K562 (cell line): ENCODE measurements around the gene SLC5A5. TPM values are rescaled to one million over a fixed set of nuclear protein-coding genes. Genes with fewer than 3 reads are reported as not detected.
A peak's percentile ranks its signal among the peaks of the same experiment; 100 is the strongest.

ENCODE experiments used
- ATAC-seq: fragments of 200-7000 bp; cut with Tn5 transposase; 3 replicates; pipeline ENCODE4 v1.9.1; 2020; ENCODE audit warnings: moderate library complexity
- BruUV-seq: library from RNA; stranded (reverse); fragments of 400-500 nt; replicated peaks from 2 replicates; lab custom pipeline; 2021; lab: Mats Ljungman, UMichigan
- CTCF ChIA-PET: fragments of 300-600 bp; formaldehyde crosslinking; extraction: SDS; loops from one replicate; lab custom pipeline; 2021; ENCODE audit warnings: low intra/inter-chr PET ratio; lab: Yijun Ruan, JAX
- POLR2A ChIA-PET: fragments of 300-600, 350-650 bp; sonication (Branson Sonifier 250); formaldehyde crosslinking; extraction: SDS; loops from one replicate; lab custom pipeline; 2021; ENCODE audit warnings: antibody characterized with exemption, inconsistent platforms; lab: Yijun Ruan, JAX
- DNase-seq, 4 experiments: peaks; one replicate each; pipeline versions ENCODE4 v3.0.0 to v3.0.0-alpha.2; 2011 to 2018; ENCODE audit warnings: low spot score in 3 of 4, mixed read lengths in 3 of 4; ENCODE audit errors: extremely low read depth in 1 of 4
- FAIRE-seq: peaks from 2 replicates; lab custom pipeline; 2011; peaks lifted over from hg19 to GRCh38; lab: Jason Lieb, UNC
- H2AFZ ChIP-seq: 2 replicates; pipeline ENCODE4 v1.6.0; 2011; ENCODE audit warnings: low read depth, low read length, control low read depth, inconsistent platforms
- H3K27ac ChIP-seq: fragments of 200-600 bp; 3 replicates; pipeline ENCODE4 v1.8.0; 2011; ENCODE audit warnings: low read depth, mild to moderate bottlenecking, control low read depth, inconsistent platforms, low read length, moderate library complexity, mixed read lengths; ENCODE audit errors: extremely low read depth
- H3K27me3 ChIP-seq, 2 experiments: fragments of 300-600 bp in 1 of 2; 2 replicates in 1 of 2; 3 replicates in 1 of 2; pipeline versions ENCODE4 v1.6.0 to v1.8.0; 2011; ENCODE audit warnings: inconsistent platforms in 2 of 2, low read length in 2 of 2, mild to moderate bottlenecking in 1 of 2, mixed read lengths in 1 of 2, moderate library complexity in 1 of 2; ENCODE audit not compliant: control insufficient read depth in 2 of 2, insufficient read depth in 2 of 2
- H3K36me3 ChIP-seq: fragments of 300-600 bp; 3 replicates; pipeline ENCODE4 v1.8.0; 2011; ENCODE audit warnings: mild to moderate bottlenecking, low read length, inconsistent platforms; ENCODE audit not compliant: control insufficient read depth, insufficient read depth
- H3K4me1 ChIP-seq, 2 experiments: fragments of 200-600 bp in 1 of 2; replicated peaks in 1 of 2; 2 replicates in 1 of 2; 3 replicates in 1 of 2; pipeline versions ENCODE4 v1.5.1 to v1.8.0; 2011; ENCODE audit warnings: inconsistent platforms in 2 of 2, low read length in 2 of 2, mild to moderate bottlenecking in 1 of 2, mixed read lengths in 1 of 2, moderate library complexity in 1 of 2; ENCODE audit not compliant: control insufficient read depth in 2 of 2, insufficient read depth in 2 of 2
- H3K4me2 ChIP-seq: 2 replicates; pipeline ENCODE4 v1.6.1; 2011; ENCODE audit warnings: low read length, control low read depth, inconsistent platforms, mixed read lengths; ENCODE audit not compliant: insufficient read depth
- H3K4me3 ChIP-seq: fragments of 200-600 bp; sonication (generic), shearing (Covaris generic); 2 replicates; pipeline ENCODE4 v1.5.1; 2016; ENCODE audit warnings: control low read depth, inconsistent platforms
- H3K79me2 ChIP-seq: fragments of 200-600 bp; 3 replicates; pipeline ENCODE4 v1.8.0; 2011; ENCODE audit warnings: low read length, inconsistent platforms; ENCODE audit not compliant: control insufficient read depth, insufficient read depth
- H3K9ac ChIP-seq, 2 experiments: 2 replicates each; pipeline versions ENCODE4 v1.6.0 to v1.6.1; 2011; ENCODE audit warnings: low read depth in 2 of 2, low read length in 2 of 2, control low read depth in 1 of 2, inconsistent platforms in 1 of 2, mild to moderate bottlenecking in 1 of 2, mixed read lengths in 1 of 2; ENCODE audit not compliant: insufficient read depth in 1 of 2
- H3K9me1 ChIP-seq: one replicate; pipeline ENCODE4 v1.6.0; 2011; ENCODE audit warnings: inconsistent platforms, mild to moderate bottlenecking, low read length, moderate library complexity; ENCODE audit not compliant: control insufficient read depth, insufficient read depth
- H3K9me3 ChIP-seq: replicated peaks from 2 replicates; pipeline ENCODE4 v1.5.1; 2011; ENCODE audit warnings: low read depth, low read length, inconsistent platforms; ENCODE audit not compliant: control insufficient read depth, insufficient read depth
- H4K20me1 ChIP-seq: replicated peaks from 2 replicates; pipeline ENCODE4 v1.6.1; 2011; ENCODE audit warnings: low read length, inconsistent platforms, mixed read lengths; ENCODE audit not compliant: control insufficient read depth, insufficient read depth
- AFF4 ChIP-seq: sonication (generic); formaldehyde crosslinking; IDR thresholded peaks from 2 replicates; pipeline ENCODE4 v1.8.0; 2023; ENCODE audit warnings: mild to moderate bottlenecking, missing genetic modification reagents
- ATF3 ChIP-seq, 2 experiments: fragments of 450-650 bp in 1 of 2; sonication (generic) in 1 of 2; formaldehyde crosslinking in 1 of 2; IDR thresholded peaks in 1 of 2; conservative IDR thresholded peaks in 1 of 2; 2 replicates each; pipeline versions ENCODE4 v1.6.1 to v1.8.1; 2016 to 2023; ENCODE audit warnings: mild to moderate bottlenecking in 2 of 2, moderate library complexity in 2 of 2, inconsistent platforms in 1 of 2, missing genetic modification reagents in 1 of 2
- CBFA2T3 ChIP-seq: fragments of 450-650 bp; IDR thresholded peaks from 2 replicates; pipeline ENCODE4 v1.6.1; 2017
- KDM2B ChIP-seq: fragments of 250-450 bp; sonication (Bioruptor Pico); IDR thresholded peaks from 2 replicates; pipeline ENCODE4 v1.8.0; 2021; ENCODE audit warnings: mild to moderate bottlenecking, moderate library complexity
- KHSRP ChIP-seq: fragments of 450-650 bp; IDR thresholded peaks from 2 replicates; pipeline ENCODE4 v1.6.1; 2017
- NR3C1 ChIP-seq: sonication (generic); formaldehyde crosslinking; IDR thresholded peaks from 2 replicates; pipeline ENCODE4 v1.8.1; 2022; ENCODE audit warnings: missing genetic modification reagents
- POLR2AphosphoS5 ChIP-seq: IDR thresholded peaks from 2 replicates; pipeline ENCODE4 v1.6.1; 2011; ENCODE audit warnings: mild to moderate bottlenecking, low read depth, low read length, moderate library complexity; ENCODE audit not compliant: control insufficient read depth, insufficient read depth
- POLR2G ChIP-seq: fragments of 200-400 bp; formaldehyde crosslinking; IDR thresholded peaks from 2 replicates; pipeline ENCODE4 v1.6.1; 2017; ENCODE audit warnings: low read depth, mild to moderate bottlenecking, antibody characterized with exemption, low read length, moderate library complexity
- SUPT5H ChIP-seq: fragments of 450-650 bp; IDR thresholded peaks from 2 replicates; pipeline ENCODE4 v1.6.1; 2016
- TFAP4 ChIP-seq: sonication (generic); formaldehyde crosslinking; IDR thresholded peaks from 2 replicates; pipeline ENCODE4 v1.8.0; 2022; ENCODE audit warnings: missing genetic modification reagents, mild to moderate bottlenecking, moderate library complexity, borderline replicate concordance
- ZBTB43 ChIP-seq: sonication (generic); formaldehyde crosslinking; IDR thresholded peaks from 2 replicates; pipeline ENCODE4 v1.8.0; 2023; ENCODE audit warnings: mild to moderate bottlenecking, missing genetic modification reagents
- WGBS: fragments of 100-300 bp; shearing (Covaris generic); methylation state at CpG from one replicate; pipeline ENCODE4 v1.1.6; 2016; ENCODE audit warnings: low coverage, mixed read lengths; ENCODE audit not compliant: insufficient coverage; ENCODE audit errors: missing lambda C conversion rate; 5-methylcytosine and 5-hydroxymethylcytosine counted together
- in situ Hi-C: fragments of 300-500 bp; cut with MboI; formaldehyde crosslinking; loops from 4 replicates; pipeline ENCODE4 v1.15.0; 2018; ENCODE audit warnings: inconsistent platforms, mixed read lengths
- intact Hi-C: fragments of 100-400 bp; cut with micrococcal nuclease; formaldehyde crosslinking; loops from 2 replicates; pipeline ENCODE4 v1.14.2; 2022
- polyA plus RNA-seq, 8 experiments: library from polyadenylated mRNA; depleted of rRNA in 4 of 8; stranded (reverse) in 5 of 8; unstranded in 3 of 8; fragments of >200 nt; fragmentation: Nextera tagmentation in 2 of 8; fragmentation: Illumina TruSeq in 1 of 8; extraction: Ambion mirVana in 2 of 8; extraction: Trizol in 1 of 8; gene quantifications; 2 replicates each; pipeline versions ENCODE4 v1.2.1 to v1.2.3, GENCODE V29; 2011 to 2014; ENCODE audit warnings: inconsistent platforms in 1 of 8, missing spikeins in 1 of 8
- total RNA-seq, 7 experiments: library from RNA; depleted of rRNA in 6 of 7; stranded (reverse); fragments of >200 nt in 6 of 7; fragmentation: Illumina TruSeq in 2 of 7; extraction: Trizol in 2 of 7; gene quantifications; 2 replicates each; pipeline versions ENCODE4 v1.2.1 to v1.2.3, GENCODE V29; 2011 to 2021; ENCODE audit warnings: low replicate concordance in 1 of 7

SLC5A5 gene
- total and polyA plus RNA-seq, 9 of the 15 experiments (the other 6 are each of a cell fraction or from before 2014, with no cell fraction given) = 0.10 to 0.73 (median 0.23) TPM

GRCh38 chr19:17863520-17864182 lies 8.1 kb upstream of the SLC5A5 start:
- intact Hi-C loops (loop anchor here (10.0 kb wide), 1 partner anchor 191 kb away; no protein-coding TSS in a partner anchor), in situ Hi-C loops (no loop called here)
- POLR2A ChIA-PET = interaction anchor here (0.6 to 4.2 kb wide), 7 partner anchors 8 to 186 kb away, joined by 3 to 42 read pairs (median 4); partner anchors contain the start of genes CCDC124 and FCHO1
- ATAC-seq (no peak), DNase-seq (peak in 2 of 4 experiments; percentile 3 to 21), FAIRE-seq (no peak)
- H3K36me3 ChIP-seq = peaks cover 48% of the 10 kb centered on the region
- H3K27ac ChIP-seq = peak overlapping the region; percentile 55; the same call in 1 of the 3 replicates
- H3K4me3 ChIP-seq = no peak overlapping the region
- H3K4me2 ChIP-seq = no peak overlapping the region
- no TSS peak for BruUV-seq
- peaks cover 18 to 47% of the 10 kb centered on the region in 2 experiments; a peak in 4 of 5 replicates for H3K4me1 ChIP-seq
- peak overlapping the region in 1 of 2 experiments; percentile 86; a peak in 2 of 4 replicates for H3K9ac ChIP-seq
- CTCF ChIA-PET = no interaction called here
- peaks cover 3% of the 10 kb centered on the region for H3K9me1 ChIP-seq
- H4K20me1 ChIP-seq = peaks cover 51% of the 10 kb centered on the region
- H3K27me3 ChIP-seq = no peaks in the 10 kb centered on the region
- WGBS = 86% methylated on average over 7 of the region's 8 CpGs
- TF ChIP-seq AFF4 (CRISPR knock-in tag) (0 out of 2 replicates have a peak, but pooled peaks have one; percentile 4), ZBTB43 (CRISPR knock-in tag) (no peak), TFAP4 (CRISPR knock-in tag) (0 out of 2 replicates have a peak, but pooled peaks have one; percentile 5), CBFA2T3 (no peak), ATF3 (IDR thresholded peaks at IDR 0.05) (no peak), ATF3 (CRISPR knock-in tag; conservative IDR thresholded peaks at IDR 0.05) (0 out of 2 replicates have a peak, but pooled peaks have one; percentile 9), SUPT5H (peak; percentile 3; the same call in 1 of the 2 replicates), KDM2B (CRISPR knock-in tag) (no peak), POLR2AphosphoS5 (0 out of 2 replicates have a peak, but pooled peaks have one; percentile 7), NR3C1 (CRISPR knock-in tag) (0 out of 2 replicates have a peak, but pooled peaks have one; percentile 15), KHSRP (no peak), POLR2G (peak; percentile 35)
- H3K9me3 ChIP-seq = no peaks in the 10 kb centered on the region
- H3K79me2 ChIP-seq = peaks cover 43% of the 10 kb centered on the region
- H2AFZ ChIP-seq = no peak overlapping the region
